ENCODE data around the gene LOXHD1.

LOXHD1 gene

GRCh38 chr18:46538376-46538775, 118.6 kb downstream of the LOXHD1 start:
- DNase-seq = no peak

DNA sequence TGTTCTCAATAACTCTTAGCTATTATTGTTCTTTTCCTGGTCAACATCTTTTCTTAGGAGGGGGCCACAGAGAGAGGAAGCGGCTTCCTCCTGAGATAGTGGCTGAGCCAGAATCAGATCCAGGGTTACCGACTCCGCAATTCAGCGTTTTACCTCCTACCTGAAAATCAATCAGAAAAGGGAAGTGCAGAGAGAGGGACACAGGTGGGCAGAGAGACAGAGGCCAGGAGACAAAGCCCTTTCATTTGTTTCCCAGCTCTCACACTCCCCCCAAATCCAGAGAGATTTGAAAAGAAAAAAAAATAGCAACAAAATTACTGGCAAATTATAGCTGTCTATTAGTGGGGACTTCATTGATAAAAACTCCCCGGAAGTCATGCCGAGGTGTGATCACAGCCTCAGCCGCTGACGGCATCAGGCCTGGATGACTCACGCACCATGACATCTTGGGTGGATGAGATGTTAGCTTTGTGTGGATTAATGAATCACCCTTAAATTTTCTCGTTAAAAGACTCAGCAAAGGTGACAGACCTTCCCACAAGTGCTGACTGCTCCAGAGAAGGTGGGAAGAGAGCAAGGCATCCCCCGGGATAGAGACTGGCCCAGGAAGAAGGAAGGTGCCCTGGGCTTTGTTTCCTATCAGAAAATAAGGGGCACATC, 120.7 kb downstream of the LOXHD1 start:
- DNase-seq = no peak

GRCh38 chr18:46531482-46531881, 125.5 kb downstream of the LOXHD1 start:
- no peak for DNase-seq

DNA sequence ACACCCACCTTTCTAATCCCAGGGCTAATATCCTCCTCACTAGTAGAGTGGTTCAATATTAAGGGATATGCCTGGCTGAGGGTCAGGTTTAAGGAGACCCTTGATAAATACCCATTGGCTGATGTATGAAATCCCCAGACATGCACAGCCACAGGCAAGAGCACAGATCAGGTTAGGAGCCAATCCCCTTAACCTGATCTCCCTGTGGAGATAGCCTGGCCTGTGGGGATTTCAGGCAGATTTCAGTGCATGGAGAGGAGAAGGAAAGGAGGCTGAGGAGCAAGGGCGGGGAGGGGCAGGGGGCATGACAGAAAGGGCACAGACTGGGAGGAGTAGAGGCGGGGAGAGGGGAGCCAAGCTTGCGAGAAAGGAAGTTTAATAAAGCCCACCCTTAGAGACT, 129.0 kb downstream of the LOXHD1 start:
- DNase-seq = no peak

GRCh38 chr18:46519870-46520269, 137.2 kb downstream of the LOXHD1 start:
- no peak for DNase-seq

DNA sequence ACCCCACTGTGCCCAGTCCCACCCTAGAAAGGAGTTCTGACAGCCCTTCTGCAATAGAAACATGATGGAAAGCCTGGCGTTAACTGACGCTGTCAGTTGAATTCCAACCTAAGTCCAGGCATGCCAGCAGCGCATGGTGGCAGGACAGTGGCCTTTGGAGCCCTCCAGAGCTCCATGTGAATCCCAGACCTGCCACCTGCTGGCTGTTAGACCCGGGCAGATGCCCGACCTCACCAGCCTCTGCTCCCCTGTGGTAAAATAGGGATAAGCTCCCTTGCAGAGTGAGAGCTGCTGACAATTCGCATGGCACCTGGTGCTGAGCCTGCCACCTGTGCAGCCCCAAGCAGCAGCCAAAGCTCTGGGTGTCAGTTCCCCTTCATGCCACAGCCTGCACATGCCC, 138.6 kb downstream of the LOXHD1 start:
- peak; percentile 4 for DNase-seq

DNA sequence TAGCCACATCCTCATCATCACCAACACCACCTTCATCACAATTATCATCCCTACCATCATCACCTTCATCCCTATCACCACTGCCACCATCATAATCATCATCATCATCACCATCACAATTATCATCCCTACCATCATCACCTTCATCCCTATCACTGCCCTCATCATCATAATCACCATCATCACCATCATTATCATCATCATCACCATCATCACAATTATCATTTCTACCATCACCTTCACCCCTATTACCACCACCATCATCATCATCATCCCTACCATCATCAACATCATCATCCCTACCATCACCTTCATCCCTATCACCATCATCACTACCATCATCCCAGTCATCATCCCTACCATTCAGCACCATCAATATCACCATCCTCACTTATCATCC, 140.5 kb downstream of the LOXHD1 start:
- no peak for DNase-seq

DNA sequence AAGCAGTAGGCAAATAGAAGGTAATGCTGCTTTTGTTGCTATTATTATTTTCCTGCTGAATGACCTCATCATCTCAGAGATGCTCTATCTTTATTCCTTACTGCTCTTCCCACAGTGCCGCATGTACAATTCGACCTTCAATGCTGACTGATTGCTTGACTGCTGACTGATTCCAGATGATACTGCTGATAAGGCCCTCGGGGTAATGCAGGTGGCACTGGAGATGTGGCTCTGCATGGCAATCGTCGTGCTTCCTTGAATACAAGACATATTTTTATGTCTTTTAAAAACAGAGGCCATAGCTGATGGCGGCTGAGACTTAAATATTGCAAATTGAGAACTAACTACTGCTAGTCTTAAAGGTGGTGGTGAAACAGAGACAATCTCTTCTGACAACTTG, 146.6 kb downstream of the LOXHD1 start:
- DNase-seq = no peak

GRCh38 chr18:46509530-46509929, 147.5 kb downstream of the LOXHD1 start:
- DNase-seq = no peak

DNA sequence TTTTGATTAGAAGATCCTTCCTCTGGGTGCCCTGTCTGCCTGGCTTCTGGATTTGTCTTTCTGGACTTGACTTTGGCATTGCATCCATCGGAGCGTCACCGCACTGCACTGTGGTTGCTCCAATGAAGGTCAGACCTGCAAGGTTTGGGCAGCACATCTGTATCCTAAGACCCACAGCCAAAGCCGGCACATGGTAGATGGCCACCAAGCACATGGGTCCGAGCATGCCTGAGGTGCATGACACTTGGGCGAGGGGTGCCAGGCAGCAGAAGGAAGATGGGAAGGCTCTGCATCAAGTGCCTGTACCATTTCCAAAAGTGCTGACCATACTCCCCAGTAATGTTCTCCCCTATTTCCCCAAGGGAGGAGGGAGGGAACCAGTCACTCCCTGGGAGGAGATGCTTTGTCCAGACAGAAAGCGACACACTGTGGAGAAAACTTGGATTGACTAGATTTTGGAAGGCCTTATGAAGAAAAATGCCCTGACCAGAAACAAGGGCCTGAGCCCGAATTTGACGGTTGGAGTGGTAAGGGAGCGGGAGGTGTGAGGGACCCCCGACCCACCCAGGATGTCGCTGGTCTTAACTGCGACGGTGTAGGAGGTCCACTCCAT, 149.9 kb downstream of the LOXHD1 start:
- no peak for DNase-seq

- DNase-seq = no peak
Measured at GRCh38 chr18:46502444-46502843, 154.6 kb downstream of the LOXHD1 start.

GRCh38 chr18:46497129-46497528, 159.9 kb downstream of the LOXHD1 start:
- no peak for DNase-seq

- no peak for DNase-seq
Measured at GRCh38 chr18:46488471-46489213, 168.4 kb downstream of the LOXHD1 start.

DNA sequence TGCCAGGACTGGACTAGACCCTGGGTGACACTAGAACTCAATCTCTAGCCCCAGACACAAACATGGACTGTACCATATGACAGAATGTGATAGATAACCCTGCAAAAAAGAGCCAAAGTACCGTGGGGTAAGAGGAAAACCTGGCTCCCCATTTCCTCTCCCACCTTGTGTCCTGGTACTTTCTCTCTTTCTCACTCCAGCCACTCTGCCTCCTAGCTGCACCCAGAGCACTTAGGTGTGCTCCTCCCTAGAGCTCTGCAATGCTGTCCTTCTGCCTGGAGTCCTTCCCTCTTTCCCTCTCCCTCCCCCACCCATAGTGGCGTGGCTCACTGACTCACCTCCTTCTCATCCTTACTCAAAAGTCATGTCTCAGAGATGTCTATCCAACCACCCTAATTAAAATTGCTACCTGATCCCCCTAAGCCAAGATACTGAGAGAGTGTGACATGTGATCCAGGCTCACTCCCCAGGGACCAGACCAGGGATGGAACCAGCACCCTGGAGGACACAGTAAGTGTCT, 171.3 kb downstream of the LOXHD1 start:
- no peak for DNase-seq

DNA sequence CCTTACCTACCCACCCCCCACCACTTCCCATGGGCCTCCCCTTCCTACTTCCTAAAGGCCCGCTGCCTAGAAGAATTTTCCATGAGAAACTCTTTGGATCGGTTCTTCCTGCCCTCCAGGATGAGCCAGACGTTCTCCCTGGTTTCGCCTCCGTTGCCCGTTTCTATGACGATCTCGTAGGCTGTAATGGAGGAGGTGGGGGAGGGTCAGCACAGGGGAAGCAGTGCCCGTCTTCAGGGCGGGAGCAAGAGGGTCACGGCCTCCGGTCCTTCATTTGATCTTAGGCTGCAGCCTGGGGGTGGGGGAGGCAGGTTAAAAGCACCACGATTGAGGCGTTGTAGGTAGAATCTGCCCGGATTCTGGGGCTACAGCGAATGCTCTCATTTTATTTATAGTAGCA, 172.0 kb downstream of the LOXHD1 start:
- DNase-seq = no peak

GRCh38 chr18:46482831-46483230, 174.2 kb downstream of the LOXHD1 start:
- no peak for DNase-seq

DNA sequence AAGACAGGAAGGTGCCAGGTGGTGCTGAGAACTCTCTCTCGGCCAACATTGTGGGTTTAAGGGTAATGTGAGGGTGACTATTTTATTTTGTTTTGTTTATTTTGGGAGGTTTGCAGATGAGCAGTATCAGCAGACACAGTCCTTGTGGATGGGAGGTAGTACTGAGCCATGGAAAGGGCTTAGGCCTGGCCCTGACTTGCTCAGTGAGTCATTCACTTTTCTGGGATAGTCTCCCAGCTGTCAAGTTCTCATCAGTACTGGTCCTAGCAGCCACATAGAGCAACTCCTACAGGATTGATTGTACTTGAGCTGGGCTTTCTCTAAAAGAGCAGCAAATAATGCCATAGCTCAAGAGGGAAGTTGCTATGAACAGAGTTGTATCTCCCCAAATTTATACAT, 175.2 kb downstream of the LOXHD1 start:
- DNase-seq = no peak

DNA sequence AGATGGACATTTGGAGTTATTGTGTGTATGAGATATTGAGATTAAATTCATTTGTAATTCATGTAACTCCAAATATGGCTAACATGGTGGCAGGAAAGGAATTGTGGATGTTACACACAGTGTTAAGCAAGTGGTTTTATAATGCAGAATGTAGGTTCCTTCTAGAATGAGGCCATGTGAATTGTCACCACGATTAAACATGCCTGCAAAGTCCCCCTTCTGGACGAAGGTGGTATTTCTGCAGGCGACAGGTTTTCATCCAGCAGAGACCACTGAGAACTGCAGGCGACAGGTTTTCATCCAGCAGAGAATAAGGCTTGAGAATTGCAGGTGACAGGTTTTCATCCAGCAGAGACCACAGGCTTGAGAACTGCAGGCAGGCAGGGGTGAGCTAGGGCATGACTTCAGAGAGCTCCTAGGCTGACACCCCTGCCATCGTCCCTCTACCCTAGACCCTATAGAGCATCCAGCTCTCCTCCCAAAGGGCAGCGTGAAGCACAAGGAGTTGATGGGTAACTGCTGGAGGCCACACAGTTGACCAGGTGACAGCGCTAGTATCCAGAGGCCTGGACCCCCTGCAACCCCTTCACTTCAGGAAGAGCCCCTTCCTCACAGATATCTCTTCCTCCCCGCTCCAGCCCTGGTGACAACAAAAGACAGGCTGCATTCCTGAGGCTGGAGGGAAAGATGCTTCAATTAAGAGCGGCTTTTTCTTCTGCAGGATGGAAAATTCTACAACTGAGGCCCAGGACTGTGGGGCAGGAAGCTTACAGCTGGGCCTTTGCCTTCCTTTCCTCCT, 175.8 kb downstream of the LOXHD1 start:
- peak; percentile 31 for DNase-seq

DNA sequence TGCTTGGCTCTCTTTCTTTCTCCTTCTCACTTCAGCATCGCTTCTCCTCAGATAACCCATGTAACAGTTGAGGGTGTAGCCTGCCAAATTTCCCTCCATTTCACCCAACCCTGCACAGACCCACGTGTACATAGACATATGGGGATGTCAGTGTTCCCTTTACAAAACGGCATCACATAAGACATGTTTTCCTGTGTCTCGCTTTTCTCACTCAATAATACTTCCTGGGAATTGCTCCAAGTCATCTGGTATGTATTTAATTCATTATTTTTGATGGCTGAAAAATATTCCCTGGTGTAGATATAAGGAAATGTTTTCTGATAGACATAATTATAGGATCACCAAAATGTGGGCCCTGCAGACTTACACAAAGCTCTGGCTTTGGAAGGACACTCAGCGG, 176.8 kb downstream of the LOXHD1 start:
- DNase-seq = no peak

- DNase-seq = no peak
Measured at GRCh38 chr18:46478796-46479195, 178.2 kb downstream of the LOXHD1 start.

GRCh38 chr18:46477425-46478011, 179.5 kb downstream of the LOXHD1 start:
- no peak for DNase-seq

GRCh38 chr18:46475390-46475752, 181.6 kb downstream of the LOXHD1 start:
- no peak for DNase-seq
